WTC11 (cell line): Measurements from ENCODE around the gene SLC14A1. TPM values are rescaled to one million over a fixed set of nuclear protein-coding genes. Genes with fewer than 3 reads are reported as not detected.
A peak's percentile ranks its signal among the peaks of the same experiment; 100 is the strongest.

Experiments
- ATAC-seq: fragments of 200-7000 bp; cut with Tn5 transposase; 2 replicates; pipeline ENCODE4 v1.10.0; 2021; ENCODE audit warnings: mild to moderate bottlenecking, moderate library complexity
- CTCF ChIA-PET: fragments of 300-600 bp; sonication (Branson Sonifier 250); formaldehyde crosslinking; loops from one replicate; lab custom pipeline; 2021; ENCODE audit warnings: antibody characterized with exemption; lab: Charles Lee
- POLR2A ChIA-PET: fragments of 350-600 bp; sonication (Branson Sonifier 250); formaldehyde crosslinking; loops from one replicate; lab custom pipeline; 2021; ENCODE audit warnings: antibody characterized with exemption; lab: Charles Lee
- DNase-seq: peaks from one replicate; pipeline ENCODE4 v3.0.0; 2021; ENCODE audit warnings: low spot score
- H3K27ac Mint-ChIP-seq: 2 replicates; pipeline ENCODE4 v1.8.0; 2021; ENCODE audit warnings: mixed read lengths
- H3K27me3 Mint-ChIP-seq: 2 replicates; pipeline ENCODE4 v1.8.0; 2021; ENCODE audit warnings: low read depth, mild to moderate bottlenecking, moderate library complexity, mixed read lengths
- H3K36me3 Mint-ChIP-seq: 2 replicates; pipeline ENCODE4 v1.8.0; 2021; ENCODE audit warnings: mixed read lengths
- H3K4me1 Mint-ChIP-seq: 2 replicates; pipeline ENCODE4 v1.8.0; 2022; ENCODE audit warnings: mixed read lengths
- H3K4me3 Mint-ChIP-seq: 2 replicates; pipeline ENCODE4 v1.8.0; 2021; ENCODE audit warnings: mild to moderate bottlenecking, moderate library complexity, mixed read lengths
- H3K9me3 Mint-ChIP-seq: 2 replicates; pipeline ENCODE4 v1.8.0; 2021; ENCODE audit warnings: mixed read lengths
- ESRRA ChIP-seq: sonication (generic); formaldehyde crosslinking; IDR thresholded peaks from 2 replicates; pipeline ENCODE4 v1.8.1; 2022; ENCODE audit warnings: mild to moderate bottlenecking, missing genetic modification reagents, borderline replicate concordance
- GTF2I ChIP-seq: fragments of 250-450 bp; sonication (Bioruptor Pico); conservative IDR thresholded peaks from 2 replicates; pipeline ENCODE4 v1.4.0; 2021; ENCODE audit warnings: mild to moderate bottlenecking
- HMGXB4 ChIP-seq: sonication (generic); formaldehyde crosslinking; IDR thresholded peaks from 2 replicates; pipeline ENCODE4 v1.8.1; 2023; ENCODE audit warnings: mild to moderate bottlenecking, moderate library complexity, missing genetic modification reagents
- KAT7 ChIP-seq: sonication (generic); formaldehyde crosslinking; IDR thresholded peaks from 2 replicates; pipeline ENCODE4 v1.8.1; 2023; ENCODE audit warnings: missing genetic modification reagents, mild to moderate bottlenecking, borderline replicate concordance
- PRRX2 ChIP-seq: fragments of 250-450 bp; sonication (Bioruptor Pico); IDR thresholded peaks from 2 replicates; pipeline ENCODE4 v1.8.0; 2021; ENCODE audit warnings: mild to moderate bottlenecking
- SP1 ChIP-seq: sonication (generic); formaldehyde crosslinking; conservative IDR thresholded peaks from 2 replicates; pipeline ENCODE4 v1.8.1; 2022; ENCODE audit warnings: missing genetic modification reagents
- TEAD4 ChIP-seq: sonication (generic); formaldehyde crosslinking; IDR thresholded peaks from 2 replicates; pipeline ENCODE4 v1.8.0; 2022; ENCODE audit warnings: mild to moderate bottlenecking, missing genetic modification reagents
- ZNF121 ChIP-seq: sonication (generic); formaldehyde crosslinking; IDR thresholded peaks from 2 replicates; pipeline ENCODE4 v1.8.0; 2023; ENCODE audit warnings: missing genetic modification reagents
- ZNF263 ChIP-seq: sonication (generic); formaldehyde crosslinking; IDR thresholded peaks from 2 replicates; pipeline ENCODE4 v1.8.1; 2022; ENCODE audit warnings: low read depth, mild to moderate bottlenecking, moderate library complexity, missing genetic modification reagents
- ZNF425 ChIP-seq: fragments of 250-450 bp; sonication (Bioruptor Pico); conservative IDR thresholded peaks from 2 replicates; pipeline ENCODE4 v1.9.0; 2021; ENCODE audit warnings: mild to moderate bottlenecking
- ZSCAN18 ChIP-seq: fragments of 250-450 bp; sonication (Bioruptor Pico); IDR thresholded peaks from 2 replicates; pipeline ENCODE4 v2.1.2; 2022; ENCODE audit warnings: mild to moderate bottlenecking, moderate library complexity
- total RNA-seq: library from RNA; stranded (reverse); gene quantifications from 3 replicates; pipeline ENCODE4 v1.2.3, GENCODE V29; 2021
- TF ChIP-seq, protein P1 (sequence below): sonication (generic); formaldehyde crosslinking; IDR thresholded peaks from 2 replicates; pipeline ENCODE4 v1.8.0; 2023; ENCODE audit warnings: missing genetic modification reagents
- TF ChIP-seq, protein P2 (sequence below): sonication (generic); formaldehyde crosslinking; IDR thresholded peaks from 2 replicates; pipeline ENCODE4 v1.8.0; 2022; ENCODE audit warnings: missing genetic modification reagents
- TF ChIP-seq, protein P3 (sequence below): sonication (generic); formaldehyde crosslinking; IDR thresholded peaks from 2 replicates; pipeline ENCODE4 v1.8.1; 2022; ENCODE audit warnings: mild to moderate bottlenecking, missing genetic modification reagents, moderate library complexity, borderline replicate concordance

Gene SLC14A1
- total RNA-seq, 1 experiment from 2014 or later = not detected

DNA sequence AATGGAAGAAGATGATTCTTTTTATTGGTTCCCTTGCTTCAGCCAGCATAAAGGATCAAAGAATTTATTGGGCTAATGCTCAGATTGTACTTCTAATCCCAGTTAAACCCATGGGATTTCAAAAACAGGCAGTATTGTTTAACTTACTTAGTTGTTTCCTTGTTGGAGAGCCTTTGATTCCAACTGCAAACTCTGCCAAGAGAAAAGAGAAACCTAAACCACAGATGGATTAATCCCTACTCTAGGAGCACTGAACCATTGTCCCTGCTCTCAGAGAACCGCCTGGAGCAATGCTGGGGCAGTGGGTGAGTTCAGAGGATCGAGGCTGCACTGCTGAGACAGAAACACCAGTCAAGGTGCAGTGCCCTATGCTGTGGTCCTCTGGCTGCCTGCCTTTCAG lies 56.6 kb downstream of the SLC14A1 start:
- H3K27me3 Mint-ChIP-seq = peaks cover 17% of the 10 kb centered on the region
- TF ChIP-seq SP1 (no peak), ZSCAN18 (no peak)
- ChIA-PET CTCF (no interaction called here), POLR2A (no interaction called here)
- DNase-seq (no peak), ATAC-seq (no peak)
- H3K4me3 Mint-ChIP-seq = no peak overlapping the region
- H3K36me3 Mint-ChIP-seq = no peaks in the 10 kb centered on the region
- H3K4me1 Mint-ChIP-seq = peaks cover 19% of the 10 kb centered on the region
- no peak overlapping the region for H3K27ac Mint-ChIP-seq
- H3K9me3 Mint-ChIP-seq = 0 out of 2 replicates have a peak, but pooled peaks cover 3% of the 10 kb centered on the region

DNA sequence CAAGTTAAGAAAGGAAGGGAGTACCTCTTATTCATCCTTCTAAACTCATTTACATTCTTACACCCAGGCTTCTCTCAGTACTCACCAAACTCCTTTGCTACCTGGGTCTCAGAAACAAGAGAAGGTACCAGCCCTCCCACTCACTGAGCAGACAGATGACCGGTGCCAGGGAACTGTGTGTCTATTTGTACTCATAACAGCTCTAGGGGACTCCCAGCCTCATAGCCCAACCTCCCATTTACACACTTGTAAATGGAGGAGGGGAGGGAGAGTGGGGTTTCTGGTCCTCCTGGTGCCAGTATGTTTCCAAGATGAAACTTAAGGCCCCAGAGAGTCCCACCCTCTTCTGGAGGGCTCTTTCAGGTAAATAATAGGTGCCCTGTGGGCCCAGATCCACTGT lies 58.7 kb downstream of the SLC14A1 start:
- H3K27ac Mint-ChIP-seq = 0 out of 2 replicates have a peak overlapping the region, but pooled peaks have one; percentile 88
- H3K27me3 Mint-ChIP-seq = peaks cover 3% of the 10 kb centered on the region; the same call in 1 of the 2 replicates
- TF ChIP-seq ZNF121 (CRISPR knock-in tag) (no peak), KAT7 (no peak), ZNF425 (CRISPR knock-in tag) (no peak)
- TF ChIP-seq, all 79 proteins: peak for 0
- POLR2A ChIA-PET = no interaction called here
- peaks cover 19% of the 10 kb centered on the region for H3K4me1 Mint-ChIP-seq
- CTCF ChIA-PET = no interaction called here
- no peaks in the 10 kb centered on the region for H3K36me3 Mint-ChIP-seq
- no peak for ATAC-seq
- DNase-seq = no peak
- no peak overlapping the region for H3K4me3 Mint-ChIP-seq
- H3K9me3 Mint-ChIP-seq = 0 out of 2 replicates have a peak, but pooled peaks cover 3% of the 10 kb centered on the region

GRCh38 chr18:45783097-45784075 lies 59.4 kb downstream of the SLC14A1 start:
- POLR2A ChIA-PET = no interaction called here
- CTCF ChIA-PET = no interaction called here
- peaks cover 3% of the 10 kb centered on the region; the same call in 1 of the 2 replicates for H3K27me3 Mint-ChIP-seq
- no peak overlapping the region for H3K4me3 Mint-ChIP-seq
- peak overlapping the region; percentile 88 for H3K27ac Mint-ChIP-seq
- ATAC-seq = peak; percentile 92
- TF ChIP-seq GTF2I (CRISPR knock-in tag) = no peak
- TF ChIP-seq TEAD4 = peak; percentile 36; the same call in 1 of the 2 replicates
- H3K36me3 Mint-ChIP-seq = no peaks in the 10 kb centered on the region
- 0 out of 2 replicates have a peak, but pooled peaks cover 3% of the 10 kb centered on the region for H3K9me3 Mint-ChIP-seq
- peaks cover 19% of the 10 kb centered on the region for H3K4me1 Mint-ChIP-seq
- no peak for DNase-seq

- Mint-ChIP-seq H3K4me1 (peaks cover 19% of the 10 kb centered on the region), H3K9me3 (0 out of 2 replicates have a peak, but pooled peaks cover 5% of the 10 kb centered on the region), H3K27ac (no peak overlapping the region; the same call in 1 of the 2 replicates), H3K27me3 (no peaks in the 10 kb centered on the region; the same call in 1 of the 2 replicates), H3K36me3 (no peaks in the 10 kb centered on the region), H3K4me3 (no peak overlapping the region)
- CTCF ChIA-PET = interaction anchor here (0.8 kb wide), 1 partner anchor 22 kb away, joined by 4 read pairs; no protein-coding TSS in a partner anchor
- ATAC-seq (no peak), DNase-seq (no peak)
- POLR2A ChIA-PET = no interaction called here
- TF ChIP-seq, protein P1, sequence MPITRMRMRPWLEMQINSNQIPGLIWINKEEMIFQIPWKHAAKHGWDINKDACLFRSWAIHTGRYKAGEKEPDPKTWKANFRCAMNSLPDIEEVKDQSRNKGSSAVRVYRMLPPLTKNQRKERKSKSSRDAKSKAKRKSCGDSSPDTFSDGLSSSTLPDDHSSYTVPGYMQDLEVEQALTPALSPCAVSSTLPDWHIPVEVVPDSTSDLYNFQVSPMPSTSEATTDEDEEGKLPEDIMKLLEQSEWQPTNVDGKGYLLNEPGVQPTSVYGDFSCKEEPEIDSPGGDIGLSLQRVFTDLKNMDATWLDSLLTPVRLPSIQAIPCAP (CRISPR knock-in tag) = no peak
- TF ChIP-seq ZNF263 (CRISPR knock-in tag) (no peak), PRRX2 (CRISPR knock-in tag) (no peak), ESRRA (no peak), HMGXB4 (CRISPR knock-in tag) (no peak)
- TF ChIP-seq, protein P2, sequence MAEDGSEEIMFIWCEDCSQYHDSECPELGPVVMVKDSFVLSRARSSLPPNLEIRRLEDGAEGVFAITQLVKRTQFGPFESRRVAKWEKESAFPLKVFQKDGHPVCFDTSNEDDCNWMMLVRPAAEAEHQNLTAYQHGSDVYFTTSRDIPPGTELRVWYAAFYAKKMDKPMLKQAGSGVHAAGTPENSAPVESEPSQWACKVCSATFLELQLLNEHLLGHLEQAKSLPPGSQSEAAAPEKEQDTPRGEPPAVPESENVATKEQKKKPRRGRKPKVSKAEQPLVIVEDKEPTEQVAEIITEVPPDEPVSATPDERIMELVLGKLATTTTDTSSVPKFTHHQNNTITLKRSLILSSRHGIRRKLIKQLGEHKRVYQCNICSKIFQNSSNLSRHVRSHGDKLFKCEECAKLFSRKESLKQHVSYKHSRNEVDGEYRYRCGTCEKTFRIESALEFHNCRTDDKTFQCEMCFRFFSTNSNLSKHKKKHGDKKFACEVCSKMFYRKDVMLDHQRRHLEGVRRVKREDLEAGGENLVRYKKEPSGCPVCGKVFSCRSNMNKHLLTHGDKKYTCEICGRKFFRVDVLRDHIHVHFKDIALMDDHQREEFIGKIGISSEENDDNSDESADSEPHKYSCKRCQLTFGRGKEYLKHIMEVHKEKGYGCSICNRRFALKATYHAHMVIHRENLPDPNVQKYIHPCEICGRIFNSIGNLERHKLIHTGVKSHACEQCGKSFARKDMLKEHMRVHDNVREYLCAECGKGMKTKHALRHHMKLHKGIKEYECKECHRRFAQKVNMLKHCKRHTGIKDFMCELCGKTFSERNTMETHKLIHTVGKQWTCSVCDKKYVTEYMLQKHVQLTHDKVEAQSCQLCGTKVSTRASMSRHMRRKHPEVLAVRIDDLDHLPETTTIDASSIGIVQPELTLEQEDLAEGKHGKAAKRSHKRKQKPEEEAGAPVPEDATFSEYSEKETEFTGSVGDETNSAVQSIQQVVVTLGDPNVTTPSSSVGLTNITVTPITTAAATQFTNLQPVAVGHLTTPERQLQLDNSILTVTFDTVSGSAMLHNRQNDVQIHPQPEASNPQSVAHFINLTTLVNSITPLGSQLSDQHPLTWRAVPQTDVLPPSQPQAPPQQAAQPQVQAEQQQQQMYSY (CRISPR knock-in tag) = no peak
- TF ChIP-seq, protein P3, sequence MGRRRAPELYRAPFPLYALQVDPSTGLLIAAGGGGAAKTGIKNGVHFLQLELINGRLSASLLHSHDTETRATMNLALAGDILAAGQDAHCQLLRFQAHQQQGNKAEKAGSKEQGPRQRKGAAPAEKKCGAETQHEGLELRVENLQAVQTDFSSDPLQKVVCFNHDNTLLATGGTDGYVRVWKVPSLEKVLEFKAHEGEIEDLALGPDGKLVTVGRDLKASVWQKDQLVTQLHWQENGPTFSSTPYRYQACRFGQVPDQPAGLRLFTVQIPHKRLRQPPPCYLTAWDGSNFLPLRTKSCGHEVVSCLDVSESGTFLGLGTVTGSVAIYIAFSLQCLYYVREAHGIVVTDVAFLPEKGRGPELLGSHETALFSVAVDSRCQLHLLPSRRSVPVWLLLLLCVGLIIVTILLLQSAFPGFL (CRISPR knock-in tag) = no peak
These were observed 61.2 kb downstream of the SLC14A1 start for GRCh38 chr18:45785134-45785533.
